Endothelial cell of umbilical vein (primary cell): ENCODE measurements around the gene SLA2. TPM values are rescaled to one million over a fixed set of nuclear protein-coding genes. Genes with fewer than 3 reads are reported as not detected.
A peak's percentile ranks its signal among the peaks of the same experiment; 100 is the strongest.

Experiments used
- BruUV-seq: library from RNA; stranded (reverse); fragments of 400-500 nt; replicated peaks from 2 replicates; lab custom pipeline; 2021; lab: Mats Ljungman, UMichigan
- CTCF ChIA-PET: fragments of 300-600, 350-600 bp; sonication (Branson Sonifier 250); formaldehyde crosslinking; loops from one replicate; lab custom pipeline; 2021; ENCODE audit warnings: antibody characterized with exemption, inconsistent platforms; lab: Charles Lee
- POLR2A ChIA-PET: fragments of 300-600, 350-600 bp; sonication (Branson Sonifier 250); formaldehyde crosslinking; loops from one replicate; lab custom pipeline; 2021; ENCODE audit warnings: antibody characterized with exemption, inconsistent platforms; lab: Charles Lee
- DNase-seq: peaks from one replicate; pipeline ENCODE4 v3.0.0-alpha.2; 2011; ENCODE audit warnings: low read depth, low spot score
- FAIRE-seq: peaks from 2 replicates; lab custom pipeline; 2011; peaks lifted over from hg19 to GRCh38; lab: Jason Lieb, UNC
- H2AFZ ChIP-seq: 2 replicates; pipeline ENCODE4 v1.6.0; 2012; ENCODE audit warnings: low read depth, low read length, control low read depth, inconsistent platforms
- H3K27ac ChIP-seq: 2 replicates; pipeline ENCODE4 v1.5.1; 2011; ENCODE audit warnings: low read depth, mild to moderate bottlenecking, control low read depth, low read length, moderate library complexity; ENCODE audit not compliant: insufficient read depth
- H3K27me3 ChIP-seq, 2 experiments: 2 replicates each; pipeline versions ENCODE4 v1.6.0 to v1.6.1; 2011; ENCODE audit warnings: low read length in 2 of 2, mixed read lengths in 1 of 2; ENCODE audit not compliant: control insufficient read depth in 2 of 2, insufficient read depth in 2 of 2
- H3K36me3 ChIP-seq, 2 experiments: 2 replicates in 1 of 2; 3 replicates in 1 of 2; pipeline ENCODE4 v1.5.1; 2011; ENCODE audit warnings: low read length in 2 of 2, mild to moderate bottlenecking in 1 of 2, moderate library complexity in 1 of 2; ENCODE audit not compliant: control insufficient read depth in 2 of 2, insufficient read depth in 2 of 2; ENCODE audit errors: extremely low read depth in 1 of 2
- H3K4me1 ChIP-seq: 3 replicates; pipeline ENCODE4 v1.5.1; 2011; ENCODE audit warnings: mild to moderate bottlenecking, low read length; ENCODE audit not compliant: control insufficient read depth, insufficient read depth; ENCODE audit errors: extremely low read depth
- H3K4me2 ChIP-seq: 2 replicates; pipeline ENCODE4 v1.6.1; 2011; ENCODE audit warnings: low read length, control low read depth, mixed read lengths; ENCODE audit not compliant: insufficient read depth
- H3K4me3 ChIP-seq, 3 experiments: fragments of 200-600 bp in 1 of 3; sonication (generic), shearing (Covaris generic) in 1 of 3; replicated peaks in 1 of 3; 2 replicates each; pipeline ENCODE4 v1.5.1; 2011 to 2016; ENCODE audit warnings: control low read depth in 3 of 3, low read length in 3 of 3, mild to moderate bottlenecking in 2 of 3, inconsistent platforms in 1 of 3, low read depth in 1 of 3, moderate library complexity in 1 of 3; ENCODE audit not compliant: insufficient read depth in 1 of 3
- H3K79me2 ChIP-seq: 2 replicates; pipeline ENCODE4 v1.6.0; 2012; ENCODE audit warnings: low read length, inconsistent platforms; ENCODE audit not compliant: control insufficient read depth, insufficient read depth
- H3K9ac ChIP-seq: replicated peaks from 2 replicates; pipeline ENCODE3; 2011; ENCODE audit warnings: low read length, control low read depth; ENCODE audit not compliant: insufficient read depth; ENCODE audit errors: extremely low read depth
- H3K9me1 ChIP-seq: replicated peaks from 3 replicates; pipeline ENCODE4 v1.6.0; 2011; ENCODE audit warnings: mild to moderate bottlenecking, low read length; ENCODE audit not compliant: control insufficient read depth, insufficient read depth; ENCODE audit errors: extremely low read depth
- H3K9me3 ChIP-seq: replicated peaks from 2 replicates; pipeline ENCODE4 v1.5.1; 2012; ENCODE audit warnings: low read length, inconsistent platforms; ENCODE audit not compliant: control insufficient read depth, insufficient read depth
- H4K20me1 ChIP-seq: replicated peaks from 2 replicates; pipeline ENCODE3; 2011; ENCODE audit warnings: mild to moderate bottlenecking, low read length; ENCODE audit not compliant: control insufficient read depth, insufficient read depth; ENCODE audit errors: extremely low read depth
- CTCF ChIP-seq, 2 donors: IDR thresholded peaks; 1 replicate in 1 of 2; 2 replicates in 1 of 2; pipeline ENCODE4 v1.5.1; 2011; ENCODE audit warnings: low read length in 2 of 2, mild to moderate bottlenecking in 2 of 2, moderate library complexity in 2 of 2, control low read depth in 1 of 2, inconsistent platforms in 1 of 2, low read depth in 1 of 2; ENCODE audit not compliant: insufficient read depth in 1 of 2; ENCODE audit errors: extremely low read depth in 1 of 2
- EZH2 ChIP-seq: IDR thresholded peaks from 2 replicates; pipeline ENCODE4 v1.6.1; 2012; ENCODE audit warnings: borderline replicate concordance, low read depth, mild to moderate bottlenecking, moderate library complexity, low read length, inconsistent platforms; ENCODE audit not compliant: severe bottlenecking
- FOS ChIP-seq: IDR thresholded peaks from 2 replicates; pipeline ENCODE4 v1.6.1; 2011; ENCODE audit warnings: mild to moderate bottlenecking, low read length, moderate library complexity, borderline replicate concordance; ENCODE audit not compliant: insufficient read depth
- GATA2 ChIP-seq: IDR thresholded peaks from 2 replicates; pipeline ENCODE4 v1.7.0; 2011; ENCODE audit warnings: low read depth, mild to moderate bottlenecking, moderate library complexity, mixed read lengths, low read length; ENCODE audit not compliant: insufficient read length, insufficient read depth
- JUN ChIP-seq: IDR thresholded peaks from 2 replicates; pipeline ENCODE4 v1.6.1; 2011; ENCODE audit warnings: borderline replicate concordance, low read depth; ENCODE audit not compliant: insufficient read length, insufficient read depth
- MAX ChIP-seq: IDR thresholded peaks from 2 replicates; pipeline ENCODE4 v1.6.1; 2011; ENCODE audit not compliant: insufficient read depth, insufficient read length
- MYC ChIP-seq: IDR thresholded peaks from one replicate; pipeline ENCODE4 v1.6.1; 2011; ENCODE audit warnings: mild to moderate bottlenecking, low read depth, low read length
- POLR2A ChIP-seq: IDR thresholded peaks from 2 replicates; pipeline ENCODE4 v1.6.1; 2012; ENCODE audit warnings: low read depth, mild to moderate bottlenecking, control low read depth, low read length
- POLR2AphosphoS5 ChIP-seq: IDR thresholded peaks from 2 replicates; pipeline ENCODE4 v1.6.1; 2012; ENCODE audit warnings: low read depth, mild to moderate bottlenecking, control low read depth, low read length, moderate library complexity; ENCODE audit not compliant: insufficient read depth
- dilution Hi-C: fragments of 300-500 bp; cut with MboI; formaldehyde crosslinking; loops from one replicate; pipeline ENCODE4 v1.15.0; 2019; ENCODE audit warnings: low sequenced_read_pairs; ENCODE audit not compliant: extremely low pct_ligation_motif_present
- intact Hi-C: fragments of 100-400 bp; cut with micrococcal nuclease; formaldehyde crosslinking; loops from one replicate; pipeline ENCODE4 v1.10.0; 2022
- polyA plus RNA-seq, 4 experiments: library from polyadenylated mRNA; depleted of rRNA in 3 of 4; stranded (reverse) in 3 of 4; unstranded in 1 of 4; fragments of >200 nt; gene quantifications; 2 replicates each; pipeline versions ENCODE4 v1.2.1 to v1.2.3, GENCODE V29; 2011 to 2012; ENCODE audit warnings: missing spikeins in 1 of 4
- total RNA-seq: library from RNA; stranded (reverse); gene quantifications from 2 replicates; pipeline ENCODE4 v1.2.3, GENCODE V29; 2021

SLA2 gene
- total and polyA plus RNA-seq, 2 donors (not counting 3 experiments of a cell fraction or from before 2014, with no cell fraction given), result not detected

- no peak for TF ChIP-seq POLR2AphosphoS5
- no peak for TF ChIP-seq EZH2
- no peak for TF ChIP-seq FOS
- TF ChIP-seq CTCF (IDR thresholded peaks at IDR 0.05; ENCODE audit: extremely low read depth in 1 of 2, insufficient read depth in 1 of 2, low read depth in 1 of 2, low read length in 2 of 2), result no peak
- no peak for TF ChIP-seq MYC
- no peak for TF ChIP-seq JUN
- TF ChIP-seq POLR2A, result no peak
- no peak for TF ChIP-seq MAX
- no peak for TF ChIP-seq GATA2
- Histone ChIP-seq H3K9ac (no peak overlapping the region), H3K9me3 (no peaks in the 10 kb centered on the region), H3K4me3 (peak overlapping the region in 1 of 3 experiments; percentile 17), H2AFZ (peak overlapping the region; percentile 61), H3K36me3 (peaks cover 11 to 12% of the 10 kb centered on the region in 2 experiments), H3K4me1 (peaks cover 19% of the 10 kb centered on the region), H3K27me3 (no peaks in the 10 kb centered on the region), H3K79me2 (peaks cover 28% of the 10 kb centered on the region), H4K20me1 (no peaks in the 10 kb centered on the region), H3K9me1 (no peaks in the 10 kb centered on the region), H3K27ac (peak overlapping the region; percentile 1), H3K4me2 (peak overlapping the region; percentile 54)
- DNase-seq, result no peak
- ChIA-PET POLR2A (interaction anchor here (0.6 to 1.6 kb wide), 4 partner anchors 29 to 169 kb away, joined by 3 to 6 read pairs (median 3); partner anchors contain the start of genes DSN1 and MYL9), CTCF (interaction anchor here (0.8 to 3.6 kb wide), 23 partner anchors 11 to 314 kb away, joined by 3 to 23 read pairs (median 5); partner anchors contain the start of genes DSN1, NDRG3 and TGIF2)
- intact Hi-C loops, result loop anchor here (1.0 to 5.0 kb wide), 4 partner anchors 32 to 143 kb away; partner anchors contain the start of gene TGIF2
- FAIRE-seq, result no peak
- BruUV-seq, result TSS peak; percentile 48
- dilution Hi-C loops, result no loop called here
These were observed 41.0 kb downstream of the SLA2 start for GRCh38 chr20:36604952-36605398.
